ENCODE measurements around the gene FAM221A.
"Not testable (repeated sequence)": the region's sequence is repeated elsewhere in the genome, so short reads cannot be mapped to it uniquely, and the experiment has no call there.

The FAM221A gene

DNA sequence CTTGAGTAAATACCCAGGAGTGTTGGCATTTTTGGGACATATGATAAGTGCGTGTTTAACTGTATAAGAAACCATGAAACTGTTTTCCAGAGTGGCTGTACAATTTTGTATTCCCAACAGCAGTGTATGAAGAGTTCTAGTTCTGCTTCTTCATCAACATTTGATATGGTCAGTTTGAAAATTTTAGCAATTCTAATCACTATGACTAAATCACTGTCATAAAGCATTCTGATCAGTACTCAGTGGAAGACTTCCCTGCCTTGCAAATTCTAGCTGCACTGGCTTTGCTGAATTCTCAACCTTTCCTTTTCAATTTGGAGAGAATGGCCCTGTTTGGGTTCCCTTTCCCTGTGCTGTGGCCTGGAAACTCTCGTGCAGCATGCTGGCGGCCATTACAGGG is 18.6 kb upstream of the FAM221A start:
- H3K27ac ChIP-seq = no peak overlapping the region
- TF ChIP-seq ZFX (IDR thresholded peaks at IDR 0.05) = no peak
- TF ChIP-seq, protein P1, sequence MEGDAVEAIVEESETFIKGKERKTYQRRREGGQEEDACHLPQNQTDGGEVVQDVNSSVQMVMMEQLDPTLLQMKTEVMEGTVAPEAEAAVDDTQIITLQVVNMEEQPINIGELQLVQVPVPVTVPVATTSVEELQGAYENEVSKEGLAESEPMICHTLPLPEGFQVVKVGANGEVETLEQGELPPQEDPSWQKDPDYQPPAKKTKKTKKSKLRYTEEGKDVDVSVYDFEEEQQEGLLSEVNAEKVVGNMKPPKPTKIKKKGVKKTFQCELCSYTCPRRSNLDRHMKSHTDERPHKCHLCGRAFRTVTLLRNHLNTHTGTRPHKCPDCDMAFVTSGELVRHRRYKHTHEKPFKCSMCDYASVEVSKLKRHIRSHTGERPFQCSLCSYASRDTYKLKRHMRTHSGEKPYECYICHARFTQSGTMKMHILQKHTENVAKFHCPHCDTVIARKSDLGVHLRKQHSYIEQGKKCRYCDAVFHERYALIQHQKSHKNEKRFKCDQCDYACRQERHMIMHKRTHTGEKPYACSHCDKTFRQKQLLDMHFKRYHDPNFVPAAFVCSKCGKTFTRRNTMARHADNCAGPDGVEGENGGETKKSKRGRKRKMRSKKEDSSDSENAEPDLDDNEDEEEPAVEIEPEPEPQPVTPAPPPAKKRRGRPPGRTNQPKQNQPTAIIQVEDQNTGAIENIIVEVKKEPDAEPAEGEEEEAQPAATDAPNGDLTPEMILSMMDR (conservative IDR thresholded peaks at IDR 0.05) = no peak

DNA sequence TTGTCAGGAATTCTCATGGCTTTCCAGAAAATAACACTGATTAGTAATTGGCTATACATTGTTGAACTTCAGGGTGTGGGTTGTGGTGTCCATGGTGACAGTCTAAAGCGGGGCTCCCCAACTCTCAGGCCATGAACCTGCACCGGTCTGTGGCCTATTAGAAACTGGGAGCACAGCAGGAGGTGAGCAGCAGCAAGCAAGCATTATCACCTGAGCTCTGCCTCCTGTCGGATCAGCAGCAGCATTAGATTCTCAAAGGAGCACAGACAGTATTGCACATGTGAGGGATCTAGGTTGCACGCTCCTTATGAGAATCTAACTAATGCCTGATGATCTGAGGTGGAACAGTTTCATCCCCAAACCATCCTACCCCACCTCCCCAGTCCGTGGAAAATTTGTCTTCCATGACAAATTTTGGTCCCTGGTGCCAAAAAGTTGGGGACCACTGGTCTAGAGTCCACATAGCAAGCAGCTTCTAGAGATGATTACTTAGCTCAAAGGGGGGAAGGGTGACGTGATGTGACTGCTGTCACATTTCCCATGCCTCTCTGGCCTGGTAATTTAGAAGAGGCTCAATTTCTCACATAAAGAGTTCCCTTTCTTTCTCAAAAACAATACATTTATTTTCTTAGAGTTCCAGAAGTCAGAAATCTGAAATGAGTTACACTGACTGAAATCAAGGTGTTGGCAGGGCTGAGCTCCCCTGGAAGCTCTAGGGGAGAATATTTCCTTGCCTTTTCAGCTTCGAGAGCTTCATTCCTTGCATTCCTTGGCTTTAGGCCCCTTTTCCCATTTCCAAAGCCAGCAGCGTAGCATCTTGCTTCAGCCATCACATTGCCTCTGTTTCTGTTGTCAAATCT is 17.6 kb upstream of the FAM221A start:
- H3K27ac ChIP-seq = no peak overlapping the region
- TF ChIP-seq, protein P1 (conservative IDR thresholded peaks at IDR 0.05) = no peak
- TF ChIP-seq ZFX (IDR thresholded peaks at IDR 0.05) = no peak

DNA sequence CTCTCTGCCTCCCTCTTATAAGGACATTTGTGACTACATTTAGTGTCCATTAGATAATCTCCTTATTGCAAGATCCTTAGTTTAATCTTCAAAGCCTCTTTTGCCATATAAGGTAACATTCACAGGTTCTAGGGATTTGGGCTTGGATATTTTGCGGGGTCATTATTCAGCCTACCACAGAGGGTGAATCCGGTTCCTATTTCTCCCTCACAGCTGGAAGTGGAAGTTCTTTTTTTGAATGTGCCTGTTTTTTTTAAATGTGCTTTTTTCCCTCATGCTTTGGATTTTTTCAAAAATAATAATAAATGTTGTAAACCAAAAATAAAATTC is 17.1 kb upstream of the FAM221A start:
- H3K27ac ChIP-seq = no peak overlapping the region
- no peak for TF ChIP-seq ZFX (IDR thresholded peaks at IDR 0.05)
- TF ChIP-seq, protein P1 (conservative IDR thresholded peaks at IDR 0.05) = no peak

DNA sequence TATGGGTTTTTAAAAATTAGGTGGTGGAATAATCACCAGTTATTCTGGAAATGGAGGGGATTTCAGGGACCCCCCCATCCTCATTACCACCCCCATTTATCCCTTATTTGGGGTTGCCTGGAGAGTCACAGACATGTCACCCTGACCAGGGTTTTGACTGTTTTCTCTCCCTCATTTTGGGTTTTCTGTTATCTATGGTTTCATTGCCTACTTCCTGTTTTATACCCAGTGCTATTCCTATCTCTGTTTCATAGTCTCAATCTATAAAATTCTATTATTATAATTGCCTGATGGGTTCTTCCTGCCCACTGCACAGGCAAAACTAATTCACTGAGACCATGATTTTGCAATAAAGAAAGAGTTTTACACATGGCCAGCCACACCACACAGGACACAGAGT is 15.9 kb upstream of the FAM221A start:
- TF ChIP-seq, protein P1 (conservative IDR thresholded peaks at IDR 0.05) = no peak
- TF ChIP-seq ZFX (IDR thresholded peaks at IDR 0.05) = no peak
- no peak overlapping the region for H3K27ac ChIP-seq

DNA sequence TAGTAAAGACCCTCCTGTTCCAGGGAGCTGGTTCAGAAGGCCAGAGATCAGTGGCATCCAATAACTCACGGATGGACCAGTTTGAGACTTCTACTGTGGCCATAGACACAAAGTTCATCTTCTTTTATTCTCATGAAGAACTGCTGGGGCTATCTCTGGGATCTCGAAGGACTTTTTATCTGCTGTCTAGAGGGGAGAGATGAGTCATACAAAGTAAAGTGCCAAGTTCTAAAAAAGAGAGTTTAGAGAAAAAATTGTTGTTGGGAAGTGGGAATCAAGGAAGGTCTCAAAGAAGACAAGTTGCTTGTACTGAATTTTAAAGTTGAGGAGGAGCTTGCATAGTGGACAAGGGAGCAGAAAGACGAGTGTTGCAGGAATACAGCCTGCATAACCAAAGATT is 8.0 kb upstream of the FAM221A start:
- no peak overlapping the region for H3K27ac ChIP-seq
- TF ChIP-seq, protein P1 (conservative IDR thresholded peaks at IDR 0.05) = no peak
- no peak for TF ChIP-seq ZFX (IDR thresholded peaks at IDR 0.05)

DNA sequence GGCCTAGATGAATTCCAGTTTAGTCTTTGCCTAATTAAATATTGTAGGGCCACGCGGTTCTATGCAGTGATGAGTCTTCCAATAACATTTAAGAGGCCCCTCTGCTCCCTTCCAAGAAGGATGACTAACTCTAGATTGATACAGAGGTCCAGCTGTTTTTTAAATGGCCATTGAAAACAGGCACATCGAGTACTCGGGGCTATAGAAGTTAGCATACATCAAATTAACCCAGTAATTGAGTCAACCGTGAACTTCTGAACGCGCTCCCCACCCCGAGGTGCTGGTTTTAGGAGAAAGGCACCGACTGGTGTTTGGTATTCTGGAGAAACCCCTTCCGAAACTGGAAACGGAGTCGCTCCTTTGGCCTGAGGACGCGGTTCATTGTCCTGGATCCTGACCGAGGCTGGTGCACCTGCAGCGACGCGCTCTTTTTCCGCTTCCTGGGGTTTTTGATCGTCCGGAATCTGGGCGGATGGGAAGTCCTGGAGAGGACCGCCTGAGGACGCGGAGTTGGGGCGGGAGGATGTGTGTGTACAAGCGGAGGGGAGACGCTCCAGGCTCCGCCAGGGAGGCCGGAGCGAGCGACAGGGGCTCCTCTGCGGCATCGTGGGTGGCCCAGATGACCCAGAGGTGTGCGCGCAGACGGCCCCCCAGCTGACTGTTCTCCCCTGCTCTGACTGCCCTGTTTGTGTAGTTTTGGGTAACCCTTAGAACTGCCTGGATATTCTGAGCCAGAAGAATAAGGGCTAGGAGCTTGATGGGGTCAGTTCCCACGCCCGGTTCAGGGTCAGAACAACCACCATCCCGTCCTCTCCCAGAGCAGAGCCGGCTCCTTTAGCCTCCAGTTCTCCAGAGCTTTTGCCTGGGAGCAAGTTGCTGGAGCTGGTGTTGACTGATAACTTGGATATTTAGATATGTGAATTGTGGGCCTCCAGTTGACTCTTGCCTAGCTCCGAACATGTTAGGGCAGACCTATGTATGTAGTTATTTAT is 711 bp downstream of the FAM221A start:
- peak overlapping the region; percentile 68 for H3K27ac ChIP-seq
- TF ChIP-seq ZFX (IDR thresholded peaks at IDR 0.05) = no peak
- TF ChIP-seq, protein P1 (conservative IDR thresholded peaks at IDR 0.05) = no peak

DNA sequence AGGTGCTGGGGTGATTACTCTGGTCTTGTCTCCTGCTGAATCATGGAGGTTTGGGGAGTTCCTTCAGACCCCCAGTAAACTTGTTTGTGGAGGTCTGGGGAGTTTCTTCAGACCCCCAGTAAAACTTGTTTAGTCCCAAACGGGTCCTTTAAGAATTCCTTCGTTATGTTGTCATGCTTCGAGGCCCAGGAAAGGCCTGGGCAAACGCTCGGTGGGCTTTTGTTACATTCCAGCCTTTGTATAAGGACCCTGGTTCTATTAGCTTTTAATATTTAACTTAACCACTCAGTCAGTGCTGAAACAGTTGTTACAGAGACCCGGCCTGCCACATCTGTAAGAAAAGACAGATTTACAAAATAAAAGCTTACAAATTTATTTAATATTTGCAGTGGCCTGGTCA is 4.0 kb downstream of the FAM221A start:
- not testable (repeated sequence) for H3K27ac ChIP-seq
